Measurements from ENCODE around the gene TOX3. TPM values are rescaled to one million over a fixed set of nuclear protein-coding genes. Genes with fewer than 3 reads are reported as not detected.

TOX3 gene
- total and polyA plus RNA-seq, 2 experiments from 2014 or later: not detected

DNA sequence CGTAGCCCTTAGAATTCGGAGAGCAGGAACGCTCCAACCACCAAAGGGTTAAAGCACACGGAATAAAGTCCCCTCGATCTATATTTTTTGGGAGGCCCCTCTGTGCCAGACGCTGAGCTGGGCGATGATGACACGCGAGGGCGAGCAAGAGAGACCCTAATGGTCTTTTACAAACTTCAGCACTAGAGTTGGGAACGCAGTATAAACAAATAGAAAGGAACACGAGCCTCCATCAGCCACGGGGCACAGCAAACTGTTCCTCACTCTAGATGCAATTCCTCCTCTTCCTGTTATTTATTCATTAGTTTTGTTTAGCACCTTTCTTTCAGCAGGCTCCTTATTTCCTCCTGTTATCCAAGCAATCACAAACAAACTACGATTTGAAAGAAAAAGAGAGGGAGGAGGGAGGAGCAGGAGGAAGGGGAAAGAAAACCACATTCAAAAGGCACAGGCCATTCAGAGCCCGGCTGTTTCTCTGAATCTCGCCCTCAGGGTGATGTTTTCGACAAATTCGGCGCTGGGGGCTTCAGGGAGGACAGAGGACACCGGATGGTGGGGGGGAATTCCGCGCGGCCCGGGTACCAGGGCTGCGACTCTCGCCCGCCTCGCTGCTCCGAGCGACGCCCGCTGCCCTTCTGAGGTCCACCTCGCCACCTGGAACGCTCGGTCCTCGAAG lies 1.6 kb downstream of the TOX3 start:
- 7 to 9% methylated on average over 36 of the region's 36 CpGs for WGBS, 2 experiments (ENCODE audit: low coverage in 1 of 2, low lambda C conversion rate in 2 of 2, missing lambda C conversion rate in 2 of 2)
- H3K4me2 ChIP-seq (ENCODE audit: unreplicated experiment): no peak overlapping the region
- no peak overlapping the region for H3K9ac ChIP-seq
- H3F3A ChIP-seq (ENCODE audit: insufficient read depth): no peaks in the 10 kb centered on the region
- no peak overlapping the region for H3K27ac ChIP-seq
- no peaks in the 10 kb centered on the region for H3K79me2 ChIP-seq (ENCODE audit: insufficient read depth)
- peak overlapping the region; percentile 18; the same call in 1 of the 2 replicates for H2AFZ ChIP-seq
- peaks cover 42% of the 10 kb centered on the region for H3K27me3 ChIP-seq (replicated peaks; ENCODE audit: insufficient read depth)
- peak; percentile 3 for DNase-seq
- H3K9me2 ChIP-seq (ENCODE audit: insufficient read depth): no peaks in the 10 kb centered on the region
- no peak overlapping the region for H3K4me3 ChIP-seq
- H3K4me1 ChIP-seq (ENCODE audit: insufficient read depth): no peaks in the 10 kb centered on the region
- TF ChIP-seq EZH2 (IDR thresholded peaks at IDR 0.05; ENCODE audit: insufficient read depth, poor library complexity, severe bottlenecking) (no peak), EZH2phosphoT487 (IDR thresholded peaks at IDR 0.05; ENCODE audit: insufficient read depth, low read depth) (no peak)
- no peaks in the 10 kb centered on the region for H4K20me1 ChIP-seq (ENCODE audit: insufficient read depth)
- no peaks in the 10 kb centered on the region for H3K9me3 ChIP-seq (ENCODE audit: low read depth)
- in situ Hi-C loops (cut with MboI): no loop called here
- H3K36me3 ChIP-seq (ENCODE audit: low read depth): no peaks in the 10 kb centered on the region

DNA sequence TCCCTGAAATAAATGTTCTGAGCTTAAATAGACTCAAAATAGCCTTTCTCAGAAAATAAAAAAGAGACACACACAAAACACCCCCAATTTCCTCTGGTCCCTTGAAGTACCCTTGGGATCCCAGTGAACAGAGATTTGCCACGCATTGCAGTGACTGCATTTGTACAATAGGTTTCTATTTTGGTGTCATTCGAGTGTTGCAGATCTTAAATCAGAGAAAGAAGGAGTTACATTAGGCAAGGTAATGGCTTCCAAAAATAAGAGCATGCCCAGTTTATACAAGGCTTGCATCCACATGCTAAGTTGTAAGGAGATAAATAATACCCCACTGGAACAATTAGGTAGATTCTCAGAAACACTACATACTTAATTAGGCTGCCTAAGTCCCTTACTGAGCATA lies 2.2 kb downstream of the TOX3 start:
- Histone ChIP-seq H3K36me3 (ENCODE audit: low read depth) (no peaks in the 10 kb centered on the region), H3K27ac (no peak overlapping the region), H3K9me3 (ENCODE audit: low read depth) (no peaks in the 10 kb centered on the region), H3K4me1 (ENCODE audit: insufficient read depth) (no peaks in the 10 kb centered on the region), H3K79me2 (ENCODE audit: insufficient read depth) (no peaks in the 10 kb centered on the region), H3K4me2 (ENCODE audit: unreplicated experiment) (no peak overlapping the region), H3F3A (ENCODE audit: insufficient read depth) (no peaks in the 10 kb centered on the region), H4K20me1 (ENCODE audit: insufficient read depth) (no peaks in the 10 kb centered on the region), H3K9ac (no peak overlapping the region), H3K27me3 (replicated peaks; ENCODE audit: insufficient read depth) (peaks cover 42% of the 10 kb centered on the region), H2AFZ (no peak overlapping the region), H3K9me2 (ENCODE audit: insufficient read depth) (no peaks in the 10 kb centered on the region), H3K4me3 (no peak overlapping the region)
- 32 to 42% methylated on average over 2 of the region's 2 CpGs for WGBS, 2 experiments (ENCODE audit: low coverage in 1 of 2, low lambda C conversion rate in 2 of 2, missing lambda C conversion rate in 2 of 2)
- in situ Hi-C loops (cut with MboI): no loop called here
- DNase-seq: no peak
- TF ChIP-seq EZH2phosphoT487 (IDR thresholded peaks at IDR 0.05; ENCODE audit: insufficient read depth, low read depth) (no peak), EZH2 (IDR thresholded peaks at IDR 0.05; ENCODE audit: insufficient read depth, poor library complexity, severe bottlenecking) (no peak)

DNA sequence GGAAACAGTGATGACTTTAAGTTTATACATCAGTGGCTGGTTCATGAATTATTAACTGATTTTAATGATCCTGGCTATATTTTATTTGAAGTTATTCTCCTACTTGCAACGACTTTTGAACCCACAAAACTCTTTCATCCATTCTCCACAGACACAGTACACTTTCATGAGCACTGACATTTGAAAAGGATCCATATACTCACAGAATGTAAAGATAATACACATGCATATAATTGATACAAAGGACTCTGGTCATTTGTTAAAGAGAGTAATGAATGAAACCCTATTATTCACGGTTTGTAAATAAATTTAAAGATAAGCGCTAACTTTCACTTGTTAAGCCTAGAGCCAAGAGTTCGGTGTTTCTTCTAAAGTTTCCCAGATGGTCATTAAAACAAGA lies 3.3 kb downstream of the TOX3 start:
- no peaks in the 10 kb centered on the region for H3K4me1 ChIP-seq (ENCODE audit: insufficient read depth)
- no peaks in the 10 kb centered on the region for H4K20me1 ChIP-seq (ENCODE audit: insufficient read depth)
- no peaks in the 10 kb centered on the region for H3K9me3 ChIP-seq (ENCODE audit: low read depth)
- no peak overlapping the region for H3K4me2 ChIP-seq (ENCODE audit: unreplicated experiment)
- no peak overlapping the region for H3K27ac ChIP-seq
- WGBS, 2 experiments (ENCODE audit: low coverage in 1 of 2, low lambda C conversion rate in 2 of 2, missing lambda C conversion rate in 2 of 2): 42 to 50% methylated on average over 4 of the region's 4 CpGs
- peaks cover 37% of the 10 kb centered on the region for H3K27me3 ChIP-seq (replicated peaks; ENCODE audit: insufficient read depth)
- H3K79me2 ChIP-seq (ENCODE audit: insufficient read depth): no peaks in the 10 kb centered on the region
- no peaks in the 10 kb centered on the region for H3F3A ChIP-seq (ENCODE audit: insufficient read depth)
- TF ChIP-seq EZH2phosphoT487 (IDR thresholded peaks at IDR 0.05; ENCODE audit: insufficient read depth, low read depth) (no peak), EZH2 (IDR thresholded peaks at IDR 0.05; ENCODE audit: insufficient read depth, poor library complexity, severe bottlenecking) (no peak)
- no peak overlapping the region for H3K9ac ChIP-seq
- H3K36me3 ChIP-seq (ENCODE audit: low read depth): no peaks in the 10 kb centered on the region
- no peak for DNase-seq
- H3K4me3 ChIP-seq: no peak overlapping the region
- no peak overlapping the region for H2AFZ ChIP-seq
- H3K9me2 ChIP-seq (ENCODE audit: insufficient read depth): no peaks in the 10 kb centered on the region
- in situ Hi-C loops (cut with MboI): no loop called here

DNA sequence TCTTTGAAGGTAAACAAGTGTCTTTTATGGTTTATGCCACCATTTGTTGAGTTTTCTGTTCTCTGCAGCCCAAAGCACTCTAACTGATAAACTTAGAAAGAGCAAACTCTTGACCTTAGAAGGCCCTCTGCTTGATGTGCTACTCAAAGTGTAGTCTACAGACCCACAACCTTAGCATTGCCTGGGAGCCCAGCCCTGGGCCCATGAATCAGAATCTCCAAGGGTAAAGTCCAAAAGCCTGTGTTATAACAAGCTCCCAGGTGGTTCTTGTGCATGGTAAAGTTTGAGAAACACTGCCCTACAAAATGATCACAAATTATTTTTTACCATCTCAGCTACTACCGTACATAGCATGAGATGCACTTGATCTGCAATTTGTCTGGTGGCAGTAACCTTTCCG lies 6.0 kb downstream of the TOX3 start:
- Histone ChIP-seq H3F3A (ENCODE audit: insufficient read depth) (no peaks in the 10 kb centered on the region), H3K9ac (no peak overlapping the region), H2AFZ (no peak overlapping the region), H3K4me3 (no peak overlapping the region), H3K9me3 (ENCODE audit: low read depth) (no peaks in the 10 kb centered on the region), H3K27me3 (replicated peaks; ENCODE audit: insufficient read depth) (peaks cover 18% of the 10 kb centered on the region), H3K27ac (no peak overlapping the region), H3K36me3 (ENCODE audit: low read depth) (no peaks in the 10 kb centered on the region), H4K20me1 (ENCODE audit: insufficient read depth) (no peaks in the 10 kb centered on the region), H3K79me2 (ENCODE audit: insufficient read depth) (no peaks in the 10 kb centered on the region), H3K4me1 (ENCODE audit: insufficient read depth) (no peaks in the 10 kb centered on the region), H3K9me2 (ENCODE audit: insufficient read depth) (no peaks in the 10 kb centered on the region), H3K4me2 (ENCODE audit: unreplicated experiment) (no peak overlapping the region)
- DNase-seq: no peak
- no peak for TF ChIP-seq EZH2 (IDR thresholded peaks at IDR 0.05; ENCODE audit: insufficient read depth, poor library complexity, severe bottlenecking)
- TF ChIP-seq EZH2phosphoT487 (IDR thresholded peaks at IDR 0.05; ENCODE audit: insufficient read depth, low read depth): no peak
- 20 to 28% methylated on average over 2 of the region's 2 CpGs for WGBS, 2 experiments (ENCODE audit: low coverage in 1 of 2, low lambda C conversion rate in 2 of 2, missing lambda C conversion rate in 2 of 2)
- in situ Hi-C loops (cut with MboI): no loop called here

DNA sequence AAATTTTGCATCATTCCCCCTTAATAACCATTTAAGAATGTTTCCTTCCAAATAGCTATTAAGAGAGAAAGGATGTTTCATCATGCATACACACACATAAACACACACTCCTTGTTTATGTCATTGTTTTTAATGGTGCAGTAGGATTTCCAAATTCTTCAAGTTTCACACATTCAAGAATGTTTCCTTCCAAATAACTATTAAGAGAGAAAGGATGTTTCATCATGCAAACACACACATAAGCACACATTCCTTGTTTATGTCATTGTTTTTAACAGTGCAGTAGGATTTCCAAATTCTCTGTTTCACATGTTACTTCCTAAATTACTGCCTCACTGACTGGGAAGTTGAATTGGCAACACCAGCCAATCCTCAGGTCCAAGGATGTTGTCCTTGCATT lies 7.8 kb downstream of the TOX3 start:
- in situ Hi-C loops (cut with MboI): no loop called here
- Histone ChIP-seq H3K9me2 (ENCODE audit: insufficient read depth) (no peaks in the 10 kb centered on the region), H3F3A (ENCODE audit: insufficient read depth) (no peaks in the 10 kb centered on the region), H3K36me3 (ENCODE audit: low read depth) (no peaks in the 10 kb centered on the region), H3K4me1 (ENCODE audit: insufficient read depth) (no peaks in the 10 kb centered on the region), H3K27me3 (replicated peaks; ENCODE audit: insufficient read depth) (0 out of 2 replicates have a peak, but pooled peaks cover under 1% of the 10 kb centered on the region), H3K27ac (no peak overlapping the region), H3K79me2 (ENCODE audit: insufficient read depth) (no peaks in the 10 kb centered on the region), H3K4me2 (ENCODE audit: unreplicated experiment) (no peak overlapping the region), H4K20me1 (ENCODE audit: insufficient read depth) (no peaks in the 10 kb centered on the region), H3K4me3 (no peak overlapping the region), H3K9me3 (ENCODE audit: low read depth) (no peaks in the 10 kb centered on the region), H2AFZ (no peak overlapping the region), H3K9ac (no peak overlapping the region)
- DNase-seq: no peak
- TF ChIP-seq EZH2phosphoT487 (IDR thresholded peaks at IDR 0.05; ENCODE audit: insufficient read depth, low read depth) (no peak), EZH2 (IDR thresholded peaks at IDR 0.05; ENCODE audit: insufficient read depth, poor library complexity, severe bottlenecking) (no peak)
